ENCODE results near the gene LCNL1. TPM values are rescaled to one million over a fixed set of nuclear protein-coding genes. Genes with fewer than 3 reads are reported as not detected.

Gene LCNL1
- total RNA-seq, 2 donors from 2014 or later, result 0.24 to 1.1 TPM

DNA sequence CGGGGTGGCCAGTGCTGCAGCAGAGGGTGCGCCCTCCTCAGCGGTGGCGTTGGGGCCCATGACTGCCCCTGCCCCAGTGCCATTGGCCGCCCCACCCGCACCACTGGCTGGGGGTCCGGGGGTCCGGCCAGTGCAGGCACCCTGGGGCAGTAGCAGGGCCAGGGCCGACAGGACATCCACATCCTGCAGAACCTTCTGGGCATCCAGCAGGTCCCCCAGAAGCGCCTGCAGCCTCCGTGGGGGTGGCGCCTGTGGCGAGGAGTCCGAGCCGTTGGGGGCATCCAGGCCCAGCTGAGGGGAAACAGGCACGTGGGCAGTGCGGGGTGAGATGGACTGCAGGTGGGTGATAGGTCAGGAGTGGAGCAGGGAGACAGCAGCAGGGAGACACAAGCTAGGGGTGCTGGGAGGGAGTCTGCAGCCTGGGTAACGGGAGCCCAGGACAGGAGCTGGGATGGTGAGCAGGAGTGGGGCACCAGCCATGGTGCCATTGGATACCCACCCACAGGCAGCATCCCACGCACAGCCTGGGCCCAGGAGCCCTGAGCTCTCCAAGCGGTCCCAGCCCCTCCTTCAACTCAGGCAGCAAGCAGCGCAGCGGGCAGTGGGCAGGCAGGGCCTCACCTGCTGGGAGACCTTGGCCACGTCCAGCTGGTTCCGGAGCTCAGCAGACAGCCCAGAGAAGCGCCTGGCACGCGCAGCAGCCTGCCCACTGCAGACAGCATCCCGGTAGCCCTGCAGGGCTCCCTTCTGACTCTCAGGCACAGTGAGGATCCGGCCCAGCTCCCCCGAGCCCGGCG, 38.2 kb downstream of the LCNL1 start:
- Histone ChIP-seq H3K4me3 (no peak overlapping the region), H3K9me3 (no peaks in the 10 kb centered on the region), H3K4me1 (no peaks in the 10 kb centered on the region), H3K36me3 (peaks cover 20% of the 10 kb centered on the region), H3K27ac (no peak overlapping the region), H3K27me3 (no peaks in the 10 kb centered on the region)
- TF ChIP-seq, protein P1, sequence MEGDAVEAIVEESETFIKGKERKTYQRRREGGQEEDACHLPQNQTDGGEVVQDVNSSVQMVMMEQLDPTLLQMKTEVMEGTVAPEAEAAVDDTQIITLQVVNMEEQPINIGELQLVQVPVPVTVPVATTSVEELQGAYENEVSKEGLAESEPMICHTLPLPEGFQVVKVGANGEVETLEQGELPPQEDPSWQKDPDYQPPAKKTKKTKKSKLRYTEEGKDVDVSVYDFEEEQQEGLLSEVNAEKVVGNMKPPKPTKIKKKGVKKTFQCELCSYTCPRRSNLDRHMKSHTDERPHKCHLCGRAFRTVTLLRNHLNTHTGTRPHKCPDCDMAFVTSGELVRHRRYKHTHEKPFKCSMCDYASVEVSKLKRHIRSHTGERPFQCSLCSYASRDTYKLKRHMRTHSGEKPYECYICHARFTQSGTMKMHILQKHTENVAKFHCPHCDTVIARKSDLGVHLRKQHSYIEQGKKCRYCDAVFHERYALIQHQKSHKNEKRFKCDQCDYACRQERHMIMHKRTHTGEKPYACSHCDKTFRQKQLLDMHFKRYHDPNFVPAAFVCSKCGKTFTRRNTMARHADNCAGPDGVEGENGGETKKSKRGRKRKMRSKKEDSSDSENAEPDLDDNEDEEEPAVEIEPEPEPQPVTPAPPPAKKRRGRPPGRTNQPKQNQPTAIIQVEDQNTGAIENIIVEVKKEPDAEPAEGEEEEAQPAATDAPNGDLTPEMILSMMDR (IDR thresholded peaks at IDR 0.05), result no peak
- no peak for DNase-seq (ENCODE audit: low spot score)

DNA sequence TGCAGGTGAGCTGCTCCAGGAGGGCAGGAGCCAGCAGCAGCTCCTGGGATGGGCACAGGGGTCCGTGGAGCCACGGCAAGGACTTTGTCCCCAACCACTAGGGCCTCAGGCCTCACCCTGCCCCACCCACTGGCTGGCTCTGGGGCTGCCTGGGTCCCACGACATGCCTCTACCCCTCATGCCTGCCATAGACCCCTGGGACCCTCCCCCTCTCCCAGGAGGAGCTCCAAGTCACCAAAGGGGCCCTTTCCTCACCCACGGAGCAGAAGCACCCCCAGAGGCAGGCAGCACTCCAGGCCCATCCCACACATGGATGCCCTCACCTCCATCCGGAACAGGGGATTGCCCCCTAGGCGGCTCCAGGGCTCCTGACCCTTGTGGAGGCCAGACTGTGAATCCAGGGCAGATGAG, 38.8 kb downstream of the LCNL1 start:
- Histone ChIP-seq H3K36me3 (peaks cover 13% of the 10 kb centered on the region), H3K27me3 (no peaks in the 10 kb centered on the region), H3K27ac (no peak overlapping the region), H3K4me3 (no peak overlapping the region), H3K9me3 (no peaks in the 10 kb centered on the region), H3K4me1 (peaks cover 0 to 3% of the 10 kb centered on the region in 2 donors)
- TF ChIP-seq, protein P1 (IDR thresholded peaks at IDR 0.05), result no peak
- DNase-seq (ENCODE audit: low spot score), result no peak

DNA sequence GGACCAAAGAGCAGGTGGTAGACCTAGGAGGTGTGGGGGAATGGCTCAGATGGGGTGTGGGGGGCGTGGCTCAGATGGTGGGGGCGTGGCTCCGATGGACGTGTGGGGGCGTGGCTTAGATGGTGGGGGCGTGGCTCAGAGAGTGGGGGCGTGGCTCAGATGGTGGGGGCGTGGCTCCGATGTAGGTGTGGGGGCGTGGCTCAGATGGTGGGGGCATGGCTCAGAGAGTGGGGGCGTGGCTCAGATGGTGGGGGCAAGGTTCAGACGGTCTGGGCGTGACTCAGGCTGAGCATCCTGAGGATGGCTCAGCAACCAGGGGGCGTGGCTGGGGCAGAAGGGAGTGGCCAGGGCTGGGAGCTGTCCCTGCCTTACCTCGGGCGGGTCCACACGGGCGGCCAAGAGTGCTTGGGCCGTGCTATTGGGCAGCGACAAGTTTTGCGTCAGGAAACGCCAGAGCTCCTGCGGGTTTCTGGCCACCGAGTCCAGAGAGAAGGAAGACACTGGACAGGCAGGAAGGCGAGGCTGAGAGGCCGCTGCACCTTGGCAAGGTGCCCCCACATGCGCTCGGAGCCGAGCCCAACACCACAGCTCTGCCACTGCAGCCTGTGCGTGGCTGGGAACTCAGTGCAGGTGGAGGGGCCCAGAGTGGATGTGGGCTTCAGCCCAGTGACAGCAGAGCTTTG, 39.3 kb downstream of the LCNL1 start:
- Histone ChIP-seq H3K36me3 (peaks cover 8% of the 10 kb centered on the region), H3K4me3 (no peak overlapping the region), H3K27ac (no peak overlapping the region), H3K4me1 (peaks cover 0 to 9% of the 10 kb centered on the region in 2 donors), H3K9me3 (no peaks in the 10 kb centered on the region), H3K27me3 (no peaks in the 10 kb centered on the region)
- TF ChIP-seq, protein P1 (IDR thresholded peaks at IDR 0.05), result no peak
- no peak for DNase-seq (ENCODE audit: low spot score)

DNA sequence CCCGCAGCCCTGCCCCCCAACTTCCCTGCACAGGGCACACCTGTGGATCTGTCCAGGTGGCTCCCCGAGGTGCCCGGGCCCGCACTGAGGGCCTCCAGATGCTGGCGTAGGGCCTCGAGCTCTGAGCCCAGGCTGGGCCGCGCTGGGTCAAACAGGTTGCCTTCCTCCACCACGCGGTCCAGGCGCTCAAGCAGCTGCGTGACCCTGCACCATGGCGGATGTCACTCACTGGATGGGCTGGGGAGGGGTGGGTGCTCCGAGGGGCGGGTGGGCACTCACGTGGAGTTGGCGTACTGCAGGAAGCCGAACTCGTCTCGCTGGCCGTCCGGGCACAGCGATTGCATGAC, 39.8 kb downstream of the LCNL1 start:
- Histone ChIP-seq H3K4me1 (peaks cover 0 to 14% of the 10 kb centered on the region in 2 donors), H3K9me3 (no peaks in the 10 kb centered on the region), H3K36me3 (peaks cover 3% of the 10 kb centered on the region), H3K27ac (no peak overlapping the region), H3K27me3 (no peaks in the 10 kb centered on the region), H3K4me3 (no peak overlapping the region)
- DNase-seq (ENCODE audit: low spot score), result no peak
- TF ChIP-seq, protein P1 (IDR thresholded peaks at IDR 0.05), result no peak

DNA sequence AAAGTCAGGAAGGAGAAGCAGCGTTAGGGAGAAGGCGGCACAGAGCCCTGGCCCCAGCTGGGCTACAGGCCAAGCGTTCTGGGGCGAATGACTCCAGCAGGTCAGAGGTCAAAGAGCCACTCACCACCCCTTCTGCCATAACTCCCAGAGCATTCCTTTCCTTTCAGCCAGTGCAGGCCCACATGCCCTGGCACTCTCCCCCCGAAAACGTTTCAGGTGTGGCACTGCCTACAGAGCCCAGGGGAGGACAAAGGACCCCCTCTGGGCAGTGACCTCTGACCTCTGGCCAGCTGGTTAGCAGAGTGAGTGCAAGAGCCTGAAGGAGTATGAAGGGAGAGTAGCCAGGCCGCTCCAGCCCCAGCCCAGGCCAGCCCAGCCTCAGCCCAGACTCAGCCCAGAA, 40.4 kb downstream of the LCNL1 start:
- DNase-seq (ENCODE audit: low spot score), result no peak
- TF ChIP-seq, protein P1 (IDR thresholded peaks at IDR 0.05), result no peak
- no peaks in the 10 kb centered on the region for H3K9me3 ChIP-seq
- no peak overlapping the region for H3K27ac ChIP-seq
- no peaks in the 10 kb centered on the region for H3K36me3 ChIP-seq
- H3K27me3 ChIP-seq, result no peaks in the 10 kb centered on the region
- H3K4me1 ChIP-seq, result peaks cover 0 to 14% of the 10 kb centered on the region in 2 donors
- no peak overlapping the region for H3K4me3 ChIP-seq

Data from right atrium auricular region (tissue), 2 donors.